ENCODE measurements around the gene PDGFA. TPM values are rescaled to one million over a fixed set of nuclear protein-coding genes. Genes with fewer than 3 reads are reported as not detected.

The PDGFA gene
- total RNA-seq, 1 donor from 2014 or later: 9.8 TPM

DNA sequence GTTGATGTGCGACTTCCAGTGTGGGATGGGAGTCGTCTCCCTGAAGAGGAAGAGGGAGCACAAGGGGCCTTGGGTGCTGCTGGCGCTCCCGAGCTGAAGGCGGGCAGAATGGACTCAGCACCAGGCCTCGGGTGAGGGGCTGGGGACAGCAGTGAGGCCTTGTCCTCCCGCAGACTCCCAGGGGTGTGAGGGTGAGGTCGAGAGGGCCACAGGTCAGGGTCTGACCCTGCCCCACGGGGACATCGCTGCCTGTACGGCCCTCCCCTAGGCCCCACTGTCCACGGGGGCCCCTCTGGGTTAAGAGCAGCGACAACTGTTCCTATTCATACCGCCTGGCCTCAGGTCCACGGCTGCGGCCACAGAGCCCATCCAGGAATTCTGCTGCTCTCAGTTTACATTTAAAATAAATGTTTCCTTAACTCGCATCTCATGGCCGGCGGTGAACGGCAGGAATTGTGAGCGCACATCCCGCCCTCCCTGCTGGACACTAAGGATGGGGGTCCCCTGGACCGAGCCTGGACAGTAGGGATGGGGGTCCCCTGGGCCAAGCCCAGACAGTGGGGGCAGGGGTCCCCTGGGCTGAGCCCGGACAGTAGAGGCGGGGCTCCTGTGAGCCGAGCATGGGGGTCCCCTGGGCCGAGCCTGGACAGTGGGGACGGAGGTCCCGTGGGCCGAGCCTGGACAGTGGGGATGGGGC is 61.7 kb downstream of the PDGFA start:
- H3K9me3 Mint-ChIP-seq: no peaks in the 10 kb centered on the region
- H3K27me3 Mint-ChIP-seq (ENCODE audit: insufficient read depth, low read depth): peaks cover 8% of the 10 kb centered on the region
- Histone ChIP-seq H3K9me3 (ENCODE audit: low read depth) (no peaks in the 10 kb centered on the region), H3K27ac (no peak overlapping the region), H3F3A (ENCODE audit: low read depth) (no peaks in the 10 kb centered on the region), H3K36me3 (no peaks in the 10 kb centered on the region), H3K9ac (no peak overlapping the region), H3K79me2 (ENCODE audit: low read depth) (no peaks in the 10 kb centered on the region), H3K4me2 (no peak overlapping the region), H4K20me1 (ENCODE audit: low read depth) (no peaks in the 10 kb centered on the region), H2AFZ (replicated peaks) (no peak overlapping the region), H3K27me3 (peaks cover 3% of the 10 kb centered on the region), H3K4me1 (peaks cover 15% of the 10 kb centered on the region), H3K4me3 (no peak overlapping the region)
- TF ChIP-seq EZH2phosphoT487 (IDR thresholded peaks at IDR 0.05) (no peak), EZH2 (IDR thresholded peaks at IDR 0.05) (no peak)
- TF ChIP-seq, protein P1, sequence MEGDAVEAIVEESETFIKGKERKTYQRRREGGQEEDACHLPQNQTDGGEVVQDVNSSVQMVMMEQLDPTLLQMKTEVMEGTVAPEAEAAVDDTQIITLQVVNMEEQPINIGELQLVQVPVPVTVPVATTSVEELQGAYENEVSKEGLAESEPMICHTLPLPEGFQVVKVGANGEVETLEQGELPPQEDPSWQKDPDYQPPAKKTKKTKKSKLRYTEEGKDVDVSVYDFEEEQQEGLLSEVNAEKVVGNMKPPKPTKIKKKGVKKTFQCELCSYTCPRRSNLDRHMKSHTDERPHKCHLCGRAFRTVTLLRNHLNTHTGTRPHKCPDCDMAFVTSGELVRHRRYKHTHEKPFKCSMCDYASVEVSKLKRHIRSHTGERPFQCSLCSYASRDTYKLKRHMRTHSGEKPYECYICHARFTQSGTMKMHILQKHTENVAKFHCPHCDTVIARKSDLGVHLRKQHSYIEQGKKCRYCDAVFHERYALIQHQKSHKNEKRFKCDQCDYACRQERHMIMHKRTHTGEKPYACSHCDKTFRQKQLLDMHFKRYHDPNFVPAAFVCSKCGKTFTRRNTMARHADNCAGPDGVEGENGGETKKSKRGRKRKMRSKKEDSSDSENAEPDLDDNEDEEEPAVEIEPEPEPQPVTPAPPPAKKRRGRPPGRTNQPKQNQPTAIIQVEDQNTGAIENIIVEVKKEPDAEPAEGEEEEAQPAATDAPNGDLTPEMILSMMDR (IDR thresholded peaks at IDR 0.05): no peak
- H3K27ac Mint-ChIP-seq: no peak overlapping the region
- no peak for DNase-seq (ENCODE audit: low spot score)
- peaks cover 19% of the 10 kb centered on the region for H3K4me1 Mint-ChIP-seq
- H3K4me3 Mint-ChIP-seq: no peak overlapping the region
- H3K36me3 Mint-ChIP-seq: no peaks in the 10 kb centered on the region

DNA sequence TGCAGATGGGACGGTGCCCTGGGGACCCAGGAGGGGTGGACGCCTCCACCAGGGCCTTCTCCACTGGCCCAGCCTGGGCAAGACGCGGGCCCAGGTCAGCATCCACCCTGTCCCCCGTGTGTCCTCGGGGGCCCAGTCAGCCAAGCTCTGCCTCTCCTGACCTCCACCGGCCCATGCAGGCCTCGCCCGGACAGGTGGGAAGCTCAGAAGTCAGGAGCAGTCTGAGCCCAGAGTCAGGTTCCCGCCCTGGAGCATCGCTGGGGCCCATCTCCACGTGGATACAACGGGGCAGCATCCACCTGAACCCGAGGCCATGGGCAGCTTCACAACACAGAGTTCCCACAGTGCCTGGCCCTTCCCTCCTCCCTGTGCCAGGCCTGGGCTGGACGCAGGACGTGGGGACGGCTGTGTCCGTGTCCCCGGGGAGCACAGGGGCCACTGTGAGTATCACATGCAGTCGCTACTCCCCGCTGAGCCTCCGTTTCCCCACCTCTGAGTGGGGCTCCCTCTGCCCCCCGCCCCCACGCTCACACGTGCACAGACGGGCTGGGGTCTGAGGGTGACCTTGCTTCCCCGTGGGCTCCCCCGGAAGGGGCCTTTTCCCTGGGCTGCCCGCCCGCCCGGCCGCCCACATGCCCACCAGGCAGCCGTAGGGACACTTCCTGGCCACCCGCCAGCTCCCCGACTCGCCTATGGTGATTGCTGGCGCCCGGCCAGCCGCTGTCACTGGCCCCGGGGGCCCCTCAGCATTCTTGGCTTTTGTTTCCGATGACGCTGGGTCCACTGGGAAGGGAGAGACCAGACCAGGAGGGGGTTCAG is 64.3 kb downstream of the PDGFA start:
- H3K27me3 ChIP-seq: peaks cover 15% of the 10 kb centered on the region
- H3K9ac ChIP-seq: no peak overlapping the region
- H3F3A ChIP-seq (ENCODE audit: low read depth): peaks cover 16% of the 10 kb centered on the region
- H3K4me3 ChIP-seq: no peak overlapping the region
- H3K27ac ChIP-seq: no peak overlapping the region
- H3K36me3 ChIP-seq: no peaks in the 10 kb centered on the region
- no peak overlapping the region for H3K4me2 ChIP-seq
- no peaks in the 10 kb centered on the region for H4K20me1 ChIP-seq (ENCODE audit: low read depth)
- H3K27me3 Mint-ChIP-seq (ENCODE audit: insufficient read depth, low read depth): peaks cover 7% of the 10 kb centered on the region
- no peaks in the 10 kb centered on the region for H3K36me3 Mint-ChIP-seq
- no peak overlapping the region for H3K4me3 Mint-ChIP-seq
- no peak for DNase-seq (ENCODE audit: low spot score)
- peaks cover 29% of the 10 kb centered on the region for H3K4me1 ChIP-seq
- no peak overlapping the region for H2AFZ ChIP-seq (replicated peaks)
- H3K9me3 ChIP-seq (ENCODE audit: low read depth): no peaks in the 10 kb centered on the region
- TF ChIP-seq, protein P1 (IDR thresholded peaks at IDR 0.05): no peak
- no peak for TF ChIP-seq EZH2 (IDR thresholded peaks at IDR 0.05)
- TF ChIP-seq EZH2phosphoT487 (IDR thresholded peaks at IDR 0.05): no peak
- no peaks in the 10 kb centered on the region for H3K9me3 Mint-ChIP-seq
- H3K27ac Mint-ChIP-seq: no peak overlapping the region
- peaks cover 17% of the 10 kb centered on the region for H3K4me1 Mint-ChIP-seq
- no peaks in the 10 kb centered on the region for H3K79me2 ChIP-seq (ENCODE audit: low read depth)

DNA sequence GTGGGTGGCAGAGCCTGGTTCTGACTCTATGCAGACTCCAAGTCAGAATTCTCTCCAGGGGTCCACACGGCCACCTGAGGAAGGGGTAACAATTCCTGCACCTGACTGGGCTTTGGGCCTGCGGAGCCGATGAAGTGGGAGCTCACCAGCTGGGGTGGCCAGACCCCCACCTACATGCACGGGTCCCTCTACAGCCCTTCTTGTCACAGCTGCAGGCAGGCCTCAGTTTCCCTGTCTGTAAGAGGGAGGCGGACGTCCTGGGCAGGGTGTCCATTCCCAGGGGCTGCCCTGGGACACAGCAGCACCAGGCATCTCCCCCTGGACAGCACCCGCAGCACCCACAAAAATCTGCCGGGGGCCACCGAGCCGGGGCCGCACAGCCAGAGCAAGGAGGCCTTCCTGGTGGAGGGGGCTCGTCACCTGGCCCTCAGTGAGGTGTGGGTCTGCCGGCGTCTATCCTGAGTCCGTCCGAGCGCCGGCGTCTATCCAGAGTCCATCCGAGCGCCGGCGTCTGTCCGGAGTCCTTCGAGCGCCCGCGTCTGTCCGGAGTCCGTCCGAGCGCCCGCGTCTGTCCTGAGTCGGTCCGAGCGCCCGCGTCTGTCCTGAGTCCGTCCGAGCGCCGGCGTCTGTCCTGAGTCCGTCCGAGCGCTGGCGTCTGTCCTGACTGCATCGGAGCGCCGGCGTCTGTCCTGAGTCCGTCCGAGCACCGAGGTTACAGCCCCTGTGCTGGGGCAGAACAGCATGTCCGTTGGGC is 65.1 kb downstream of the PDGFA start:
- Mint-ChIP-seq H3K4me3 (no peak overlapping the region), H3K27me3 (ENCODE audit: insufficient read depth, low read depth) (peaks cover 4% of the 10 kb centered on the region), H3K9me3 (no peaks in the 10 kb centered on the region), H3K36me3 (no peaks in the 10 kb centered on the region), H3K27ac (no peak overlapping the region), H3K4me1 (peaks cover 18% of the 10 kb centered on the region)
- Histone ChIP-seq H4K20me1 (ENCODE audit: low read depth) (no peaks in the 10 kb centered on the region), H3K79me2 (ENCODE audit: low read depth) (no peaks in the 10 kb centered on the region), H3K4me1 (peaks cover 31% of the 10 kb centered on the region), H2AFZ (replicated peaks) (no peak overlapping the region), H3K4me3 (no peak overlapping the region), H3K9ac (no peak overlapping the region), H3K36me3 (no peaks in the 10 kb centered on the region), H3K27ac (no peak overlapping the region), H3K4me2 (no peak overlapping the region), H3K9me3 (ENCODE audit: low read depth) (no peaks in the 10 kb centered on the region), H3K27me3 (peaks cover 15% of the 10 kb centered on the region), H3F3A (ENCODE audit: low read depth) (peaks cover 23% of the 10 kb centered on the region)
- TF ChIP-seq EZH2 (IDR thresholded peaks at IDR 0.05): no peak
- no peak for TF ChIP-seq EZH2phosphoT487 (IDR thresholded peaks at IDR 0.05)
- TF ChIP-seq, protein P1 (IDR thresholded peaks at IDR 0.05): no peak
- no peak for DNase-seq (ENCODE audit: low spot score)
